ENCODE results near the gene BUD31. TPM values are rescaled to one million over a fixed set of nuclear protein-coding genes. Genes with fewer than 3 reads are reported as not detected.
A peak's percentile ranks its signal among the peaks of the same experiment; 100 is the strongest.
"Not testable (repeated sequence)": the region's sequence is repeated elsewhere in the genome, so short reads cannot be mapped to it uniquely, and the experiment has no call there.

Gene BUD31
- total RNA-seq, 1 donor from 2014 or later: 145 TPM

DNA sequence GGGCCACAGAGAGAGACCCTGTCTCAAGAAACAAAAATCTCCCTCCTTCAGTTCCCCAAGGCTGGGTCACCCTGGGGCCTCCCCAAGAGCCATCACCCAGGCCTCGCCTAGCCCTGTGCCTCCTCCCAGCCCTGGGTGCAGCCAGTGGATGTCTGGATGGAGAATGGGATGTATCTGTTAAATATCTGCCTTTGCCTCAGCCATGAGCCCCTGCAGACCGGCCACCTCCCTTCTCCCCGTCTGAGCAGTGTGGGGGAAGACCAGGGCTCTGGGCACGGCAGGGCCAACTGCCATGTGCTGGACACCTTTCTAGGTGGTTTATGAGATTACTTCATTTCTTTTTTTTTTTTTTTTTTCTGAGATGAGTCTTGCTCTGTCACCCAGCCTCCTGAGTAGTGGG, 24.2 kb upstream of the BUD31 start:
- Mint-ChIP-seq H3K9me3 (no peaks in the 10 kb centered on the region), H3K27ac (no peak overlapping the region), H3K36me3 (ENCODE audit: low read depth) (peaks cover 37% of the 10 kb centered on the region), H3K4me1 (ENCODE audit: low read depth) (peaks cover 27% of the 10 kb centered on the region), H3K4me3 (no peak overlapping the region), H3K27me3 (ENCODE audit: insufficient read depth) (no peaks in the 10 kb centered on the region)
- intact Hi-C loops (cut with micrococcal nuclease): no loop called here
- no peak for DNase-seq (ENCODE audit: low spot score)

DNA sequence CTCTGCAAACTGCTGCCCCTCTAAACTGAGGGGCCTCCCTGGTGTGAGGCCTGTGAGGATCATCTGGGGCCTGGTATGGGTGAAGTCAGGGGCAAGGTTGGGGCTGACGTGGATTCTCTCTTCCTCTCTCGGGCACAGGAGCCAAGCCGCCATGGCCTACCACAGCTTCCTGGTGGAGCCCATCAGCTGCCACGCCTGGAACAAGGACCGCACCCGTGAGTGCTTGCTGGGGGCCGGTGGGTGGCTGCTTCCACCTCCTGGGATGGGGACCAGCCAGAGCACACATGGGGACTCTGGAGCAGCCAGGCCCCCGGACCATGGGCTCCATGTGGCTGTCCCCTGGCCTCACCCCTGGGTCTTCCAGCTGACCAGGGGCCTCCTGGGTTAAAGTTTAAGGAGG, 23.2 kb upstream of the BUD31 start:
- H3K36me3 Mint-ChIP-seq (ENCODE audit: low read depth): peaks cover 33% of the 10 kb centered on the region
- no peaks in the 10 kb centered on the region for H3K9me3 Mint-ChIP-seq
- no peak overlapping the region for H3K27ac Mint-ChIP-seq
- no peak overlapping the region for H3K4me3 Mint-ChIP-seq
- intact Hi-C loops (cut with micrococcal nuclease): no loop called here
- no peaks in the 10 kb centered on the region for H3K27me3 Mint-ChIP-seq (ENCODE audit: insufficient read depth)
- DNase-seq (ENCODE audit: low spot score): no peak
- peaks cover 18% of the 10 kb centered on the region for H3K4me1 Mint-ChIP-seq (ENCODE audit: low read depth)

DNA sequence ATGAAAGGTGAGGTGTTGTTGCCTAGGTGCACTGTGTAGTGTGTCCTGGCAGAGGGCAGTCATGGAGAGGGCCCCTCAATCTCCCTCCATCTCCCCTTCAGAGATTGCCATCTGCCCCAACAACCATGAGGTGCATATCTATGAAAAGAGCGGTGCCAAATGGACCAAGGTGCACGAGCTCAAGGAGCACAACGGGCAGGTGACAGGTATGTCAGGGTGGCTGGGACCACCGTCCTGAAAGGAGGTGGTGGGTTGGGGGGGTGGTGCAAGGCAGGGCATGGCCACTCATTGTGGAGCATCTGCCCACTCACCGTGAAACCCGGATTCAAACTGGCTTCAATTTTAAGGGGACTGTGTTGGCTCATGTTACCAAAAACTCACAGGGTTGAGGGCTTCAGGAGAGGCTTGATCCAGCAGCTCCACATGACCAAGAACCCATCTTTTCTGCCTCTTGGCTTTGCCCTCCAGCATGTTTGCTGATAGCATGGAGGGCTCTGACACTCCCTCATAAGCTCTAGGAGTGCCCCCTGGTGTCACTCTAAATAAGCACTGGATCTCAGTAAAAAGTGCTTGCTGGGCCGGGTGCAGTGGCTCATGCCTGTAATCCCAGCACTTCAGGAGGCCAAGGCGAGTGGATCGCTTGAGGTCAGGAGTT, 22.1 kb upstream of the BUD31 start:
- intact Hi-C loops (cut with micrococcal nuclease): loop anchor here (1.0 kb wide), 1 partner anchor 21 kb away; no protein-coding TSS in a partner anchor
- H3K27ac Mint-ChIP-seq: no peak overlapping the region

DNA sequence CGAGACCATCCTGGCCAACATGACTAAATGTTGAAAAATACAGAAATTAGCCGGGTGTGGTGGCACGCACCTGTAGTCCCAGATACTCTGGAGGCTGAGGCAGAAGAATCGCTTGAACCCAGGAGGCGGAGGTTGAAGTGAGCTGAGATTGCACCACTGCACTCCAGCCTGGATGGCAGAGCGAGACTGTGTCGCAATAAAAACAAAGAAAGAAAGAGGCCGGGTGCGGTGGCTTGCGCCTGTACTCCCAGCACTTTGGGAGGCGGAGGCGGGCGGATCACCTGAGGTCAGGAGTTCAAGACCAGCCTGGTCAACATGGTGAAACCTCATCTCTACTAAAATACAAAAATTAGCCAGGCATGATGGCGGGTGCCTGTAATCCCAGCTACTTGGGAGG, 21.5 kb upstream of the BUD31 start:
- not testable (repeated sequence) for DNase-seq (ENCODE audit: low spot score); H3K4me1 Mint-ChIP-seq (ENCODE audit: low read depth); H3K4me3 Mint-ChIP-seq; H3K27me3 Mint-ChIP-seq (ENCODE audit: insufficient read depth); H3K27ac Mint-ChIP-seq; H3K9me3 Mint-ChIP-seq
- intact Hi-C loops (cut with micrococcal nuclease): loop anchor here (1.0 kb wide), 1 partner anchor 22 kb away; no protein-coding TSS in a partner anchor
- H3K36me3 Mint-ChIP-seq (ENCODE audit: low read depth): peaks cover 33% of the 10 kb centered on the region

More for the DNA sequence above, 22.1 kb upstream of the BUD31 start:
- Mint-ChIP-seq H3K4me1 (ENCODE audit: low read depth) (peaks cover 8% of the 10 kb centered on the region), H3K4me3 (no peak overlapping the region), H3K27me3 (ENCODE audit: insufficient read depth) (no peaks in the 10 kb centered on the region), H3K36me3 (ENCODE audit: low read depth) (peaks cover 30% of the 10 kb centered on the region), H3K9me3 (no peaks in the 10 kb centered on the region)
- DNase-seq (ENCODE audit: low spot score): peak; percentile 22

DNA sequence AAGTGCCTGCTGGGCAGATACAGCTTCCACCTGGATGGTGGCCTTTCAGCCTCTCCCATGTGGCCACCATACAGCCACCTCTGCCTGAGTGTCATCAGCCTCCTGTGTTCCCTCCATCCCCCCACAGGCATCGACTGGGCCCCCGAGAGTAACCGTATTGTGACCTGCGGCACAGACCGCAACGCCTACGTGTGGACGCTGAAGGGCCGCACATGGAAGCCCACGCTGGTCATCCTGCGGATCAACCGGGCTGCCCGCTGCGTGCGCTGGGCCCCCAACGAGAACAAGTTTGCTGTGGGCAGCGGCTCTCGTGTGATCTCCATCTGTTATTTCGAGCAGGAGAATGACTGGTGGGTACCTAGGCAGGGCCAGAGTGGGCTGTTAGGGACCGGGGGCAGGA, 20.9 kb upstream of the BUD31 start:
- H3K27ac Mint-ChIP-seq: no peak overlapping the region
- H3K9me3 Mint-ChIP-seq: no peaks in the 10 kb centered on the region
- H3K27me3 Mint-ChIP-seq (ENCODE audit: insufficient read depth): no peaks in the 10 kb centered on the region
- no peak overlapping the region for H3K4me3 Mint-ChIP-seq
- intact Hi-C loops (cut with micrococcal nuclease): loop anchor here (1.0 kb wide), 1 partner anchor 23 kb away; no protein-coding TSS in a partner anchor
- peaks cover 12% of the 10 kb centered on the region for H3K4me1 Mint-ChIP-seq (ENCODE audit: low read depth)
- H3K36me3 Mint-ChIP-seq (ENCODE audit: low read depth): peaks cover 33% of the 10 kb centered on the region
- DNase-seq (ENCODE audit: low spot score): no peak

DNA sequence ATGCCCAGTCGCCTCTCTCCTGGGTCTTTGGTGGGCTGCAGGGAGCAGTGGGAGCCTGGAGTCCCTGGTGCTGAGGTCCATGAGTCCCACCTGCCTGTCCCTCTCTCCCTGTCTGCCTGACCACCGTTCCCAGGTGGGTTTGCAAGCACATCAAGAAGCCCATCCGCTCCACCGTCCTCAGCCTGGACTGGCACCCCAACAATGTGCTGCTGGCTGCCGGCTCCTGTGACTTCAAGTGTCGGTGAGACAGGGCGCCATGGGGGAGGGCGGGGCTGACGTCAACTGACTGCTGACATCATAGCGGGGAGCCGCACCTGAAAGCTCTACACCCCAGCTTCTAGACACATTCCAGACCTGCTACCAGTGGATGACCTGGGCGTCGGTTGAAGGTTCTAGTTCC, 19.0 kb upstream of the BUD31 start:
- Mint-ChIP-seq H3K4me1 (ENCODE audit: low read depth) (peaks cover 16% of the 10 kb centered on the region), H3K27me3 (ENCODE audit: insufficient read depth) (no peaks in the 10 kb centered on the region), H3K9me3 (no peaks in the 10 kb centered on the region), H3K27ac (no peak overlapping the region), H3K36me3 (ENCODE audit: low read depth) (peaks cover 35% of the 10 kb centered on the region), H3K4me3 (no peak overlapping the region)
- intact Hi-C loops (cut with micrococcal nuclease): no loop called here
- no peak for DNase-seq (ENCODE audit: low spot score)

DNA sequence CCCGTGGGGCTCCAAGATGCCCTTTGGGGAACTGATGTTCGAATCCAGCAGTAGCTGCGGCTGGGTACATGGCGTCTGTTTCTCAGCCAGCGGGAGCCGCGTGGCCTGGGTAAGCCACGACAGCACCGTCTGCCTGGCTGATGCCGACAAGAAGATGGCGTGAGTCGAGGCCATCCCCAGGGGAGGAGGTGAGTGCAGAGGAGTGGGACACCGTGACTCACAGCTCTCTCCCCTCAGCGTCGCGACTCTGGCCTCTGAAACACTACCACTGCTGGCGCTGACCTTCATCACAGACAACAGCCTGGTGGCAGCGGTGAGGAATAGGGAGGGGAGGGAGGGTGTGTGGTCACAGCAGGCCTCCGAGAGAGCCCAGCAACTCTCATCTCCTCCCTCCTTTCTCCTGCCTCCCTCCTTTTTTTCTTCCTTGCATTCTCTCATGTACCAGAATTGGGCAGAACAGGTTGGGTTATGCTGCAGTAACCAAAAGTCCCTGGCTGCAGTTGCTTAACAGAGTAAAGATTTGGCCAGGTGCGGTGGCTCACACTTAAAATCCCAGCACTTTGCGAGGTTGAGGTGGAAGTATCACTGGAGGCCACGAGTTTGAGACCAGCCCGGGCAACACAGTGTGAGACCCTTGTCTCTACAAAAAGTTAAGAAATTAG, 17.7 kb upstream of the BUD31 start:
- intact Hi-C loops (cut with micrococcal nuclease): no loop called here
- H3K27ac Mint-ChIP-seq: peak overlapping the region; percentile 18
- H3K27me3 Mint-ChIP-seq (ENCODE audit: insufficient read depth): no peaks in the 10 kb centered on the region
- peaks cover 36% of the 10 kb centered on the region for H3K36me3 Mint-ChIP-seq (ENCODE audit: low read depth)
- H3K9me3 Mint-ChIP-seq: no peaks in the 10 kb centered on the region
- H3K4me3 Mint-ChIP-seq: no peak overlapping the region
- peaks cover 16% of the 10 kb centered on the region for H3K4me1 Mint-ChIP-seq (ENCODE audit: low read depth)
- DNase-seq (ENCODE audit: low spot score): no peak

DNA sequence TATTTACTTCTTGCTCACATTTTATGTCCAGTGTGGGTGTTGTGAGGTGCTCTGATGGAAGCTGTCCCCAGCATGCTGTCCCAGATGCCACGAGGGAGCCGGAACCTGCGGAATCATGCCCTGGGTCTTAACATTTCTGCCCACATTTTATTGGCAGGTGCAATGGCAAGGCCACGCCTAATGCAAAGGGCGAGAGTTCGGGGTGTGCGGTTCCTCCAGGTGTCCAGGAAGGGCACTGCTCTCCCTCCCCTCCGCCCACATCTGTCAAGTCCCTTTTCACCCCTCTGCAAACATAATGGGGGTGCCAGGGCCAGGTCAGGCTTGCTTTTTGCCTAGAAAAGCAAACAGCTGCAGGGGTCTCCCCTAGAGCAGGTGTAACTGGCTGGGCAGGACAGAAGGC, 16.7 kb upstream of the BUD31 start:
- H3K27ac Mint-ChIP-seq: no peak overlapping the region

DNA sequence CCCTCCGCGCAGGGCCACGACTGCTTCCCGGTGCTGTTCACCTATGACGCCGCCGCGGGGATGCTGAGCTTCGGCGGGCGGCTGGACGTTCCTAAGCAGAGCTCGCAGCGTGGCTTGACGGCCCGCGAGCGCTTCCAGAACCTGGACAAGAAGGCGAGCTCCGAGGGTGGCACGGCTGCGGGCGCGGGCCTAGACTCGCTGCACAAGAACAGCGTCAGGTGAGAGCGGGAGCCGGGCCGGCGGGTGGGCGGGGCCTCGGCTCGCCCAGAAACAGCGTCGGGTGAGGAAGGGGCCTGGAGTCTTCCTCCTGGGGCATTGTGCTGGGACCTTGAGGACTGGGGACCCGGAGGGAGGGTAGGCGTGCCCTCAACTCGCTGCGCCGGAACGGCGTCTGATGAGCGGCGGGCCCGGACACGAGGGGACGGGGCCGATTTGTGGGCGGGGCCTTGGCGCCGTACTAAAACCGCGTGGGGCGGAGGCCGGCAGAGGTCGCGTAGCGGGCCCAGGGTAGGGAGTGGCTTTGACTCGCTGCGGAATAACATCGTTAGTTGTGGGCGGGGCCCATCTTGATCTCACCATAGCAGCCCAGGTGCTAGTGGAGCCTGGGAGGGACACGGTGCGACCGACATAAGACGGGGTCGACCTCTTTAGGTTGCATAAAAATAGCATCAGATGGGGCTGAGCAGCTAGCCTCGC, 16.0 kb upstream of the BUD31 start:
- Mint-ChIP-seq H3K9me3 (no peaks in the 10 kb centered on the region), H3K27ac (peak overlapping the region; percentile 68), H3K27me3 (ENCODE audit: insufficient read depth) (no peaks in the 10 kb centered on the region), H3K4me1 (ENCODE audit: low read depth) (peaks cover 16% of the 10 kb centered on the region), H3K4me3 (peak overlapping the region; percentile 63), H3K36me3 (ENCODE audit: low read depth) (peaks cover 27% of the 10 kb centered on the region)
- peak; percentile 69 for DNase-seq (ENCODE audit: low spot score)
- intact Hi-C loops (cut with micrococcal nuclease): loop anchor here (1.0 to 2.0 kb wide), 4 partner anchors 12 to 45 kb away; partner anchors contain the start of genes ARPC1B, BUD31, CPSF4 and PDAP1

More for the DNA sequence above, 16.7 kb upstream of the BUD31 start:
- H3K4me3 Mint-ChIP-seq: no peak overlapping the region
- intact Hi-C loops (cut with micrococcal nuclease): loop anchor here (1.0 to 2.0 kb wide), 2 partner anchors 11 to 17 kb away; partner anchors contain the start of gene ARPC1B
- H3K36me3 Mint-ChIP-seq (ENCODE audit: low read depth): peaks cover 30% of the 10 kb centered on the region
- H3K27me3 Mint-ChIP-seq (ENCODE audit: insufficient read depth): no peaks in the 10 kb centered on the region
- DNase-seq (ENCODE audit: low spot score): no peak
- no peaks in the 10 kb centered on the region for H3K9me3 Mint-ChIP-seq
- H3K4me1 Mint-ChIP-seq (ENCODE audit: low read depth): peaks cover 16% of the 10 kb centered on the region

DNA sequence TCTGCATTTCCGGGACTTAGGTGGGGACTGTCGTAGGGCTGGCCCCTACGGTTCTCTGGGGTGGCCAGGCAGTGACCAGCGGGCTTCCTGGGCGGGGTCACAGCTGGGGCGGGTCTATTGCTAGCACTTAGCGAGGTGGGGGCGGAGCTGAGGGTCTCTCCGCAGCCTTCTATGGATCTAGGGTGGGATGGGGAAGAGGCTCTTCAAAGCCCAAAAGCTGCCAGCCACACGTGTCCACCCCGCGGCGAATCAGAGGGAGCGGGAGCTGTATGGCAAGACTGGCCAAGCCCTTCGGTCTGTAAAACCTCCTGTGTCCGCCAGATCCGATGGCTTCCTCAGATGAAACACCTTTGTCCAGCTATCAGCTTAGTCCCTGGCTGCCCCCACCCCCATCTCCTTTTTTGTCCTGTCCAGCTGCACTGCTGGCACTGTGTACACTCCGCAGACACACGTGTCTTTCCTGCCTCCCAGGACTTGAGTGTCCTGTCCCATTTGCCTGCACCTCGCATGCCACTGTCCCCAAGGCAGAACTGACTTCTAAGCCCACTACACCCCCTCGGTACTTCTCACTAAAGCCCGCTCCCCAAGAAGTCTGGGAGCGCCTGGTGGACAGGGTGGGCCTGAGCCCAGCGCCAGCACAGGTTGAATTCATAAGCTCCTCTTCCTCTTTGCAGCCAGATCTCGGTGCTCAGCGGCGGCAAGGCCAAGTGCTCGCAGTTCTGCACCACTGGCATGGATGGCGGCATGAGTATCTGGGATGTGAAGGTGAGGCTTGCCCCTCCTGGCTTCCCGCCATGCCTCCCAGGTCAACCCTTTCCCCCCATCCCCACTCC, 15.2 kb upstream of the BUD31 start:
- Mint-ChIP-seq H3K27ac (peak overlapping the region; percentile 68), H3K36me3 (ENCODE audit: low read depth) (peaks cover 30% of the 10 kb centered on the region), H3K27me3 (ENCODE audit: insufficient read depth) (no peaks in the 10 kb centered on the region), H3K4me1 (ENCODE audit: low read depth) (peaks cover 16% of the 10 kb centered on the region), H3K4me3 (peak overlapping the region; percentile 63), H3K9me3 (no peaks in the 10 kb centered on the region)
- intact Hi-C loops (cut with micrococcal nuclease): loop anchor here (1.0 to 2.0 kb wide), 3 partner anchors 15 to 45 kb away; partner anchors contain the start of genes ARPC1B, BUD31, CPSF4 and PDAP1
- no peak for DNase-seq (ENCODE audit: low spot score)

DNA sequence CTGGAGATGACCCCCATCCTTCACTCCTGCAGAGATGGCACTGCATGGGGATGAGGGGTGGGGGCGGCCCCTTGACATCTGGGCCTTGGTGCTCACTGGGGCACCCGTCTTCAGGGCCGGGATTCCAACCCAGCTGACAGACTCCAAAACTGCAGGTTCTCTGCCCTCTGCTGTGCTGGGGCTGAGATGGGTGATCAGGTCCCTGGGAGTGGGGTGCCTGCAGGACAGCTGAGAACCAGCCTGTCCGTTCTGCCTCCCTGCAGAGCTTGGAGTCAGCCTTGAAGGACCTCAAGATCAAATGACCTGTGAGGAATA, 14.6 kb upstream of the BUD31 start:
- H3K4me1 Mint-ChIP-seq (ENCODE audit: low read depth): peaks cover 16% of the 10 kb centered on the region
- no peak overlapping the region for H3K27ac Mint-ChIP-seq
- no peak for DNase-seq (ENCODE audit: low spot score)
- peaks cover 35% of the 10 kb centered on the region for H3K36me3 Mint-ChIP-seq (ENCODE audit: low read depth)
- no peaks in the 10 kb centered on the region for H3K27me3 Mint-ChIP-seq (ENCODE audit: insufficient read depth)
- intact Hi-C loops (cut with micrococcal nuclease): no loop called here
- H3K4me3 Mint-ChIP-seq: no peak overlapping the region
- no peaks in the 10 kb centered on the region for H3K9me3 Mint-ChIP-seq

DNA sequence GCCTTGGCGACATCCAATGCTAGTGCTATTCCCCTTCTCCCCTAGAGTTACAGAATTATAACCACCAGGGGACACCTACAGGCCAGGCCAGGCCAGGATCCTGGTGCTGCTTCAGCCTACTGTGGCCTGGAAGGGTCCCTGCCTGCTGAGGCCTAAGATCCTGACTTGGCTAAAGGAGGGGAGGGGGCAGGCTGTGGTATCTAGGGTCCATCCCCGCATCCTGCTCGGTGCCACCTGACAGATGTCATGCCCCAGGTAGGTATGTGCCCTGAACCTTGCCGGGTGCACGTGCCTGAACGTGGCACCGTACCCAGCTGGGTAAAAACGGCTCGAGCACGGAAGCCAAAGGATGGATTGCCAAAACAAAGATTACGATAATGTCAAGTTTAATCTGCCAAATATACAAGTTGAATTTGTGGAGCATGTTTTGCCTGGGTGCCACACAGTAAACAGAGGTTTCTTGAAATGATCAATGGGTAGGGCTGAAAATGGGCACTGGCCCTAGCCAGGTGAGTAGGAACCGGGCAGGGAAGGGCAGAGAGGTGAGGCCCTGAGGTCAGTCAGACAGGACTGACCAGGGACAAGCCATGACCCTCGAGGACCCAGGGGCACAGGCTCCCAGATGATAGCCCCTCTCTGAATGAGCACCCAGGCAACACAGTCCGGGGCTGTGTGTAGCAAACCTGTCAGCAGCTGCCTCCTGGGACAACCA, 13.0 kb upstream of the BUD31 start:
- intact Hi-C loops (cut with micrococcal nuclease): no loop called here
- Mint-ChIP-seq H3K9me3 (no peaks in the 10 kb centered on the region), H3K27ac (no peak overlapping the region), H3K4me3 (no peak overlapping the region), H3K27me3 (ENCODE audit: insufficient read depth) (no peaks in the 10 kb centered on the region), H3K36me3 (ENCODE audit: low read depth) (peaks cover 41% of the 10 kb centered on the region), H3K4me1 (ENCODE audit: low read depth) (peaks cover 17% of the 10 kb centered on the region)
- DNase-seq (ENCODE audit: low spot score): no peak
